ENCODE results near the gene AP4S1.
"Not testable (repeated sequence)": the region's sequence is repeated elsewhere in the genome, so short reads cannot be mapped to it uniquely, and the experiment has no call there.

Gene AP4S1

DNA sequence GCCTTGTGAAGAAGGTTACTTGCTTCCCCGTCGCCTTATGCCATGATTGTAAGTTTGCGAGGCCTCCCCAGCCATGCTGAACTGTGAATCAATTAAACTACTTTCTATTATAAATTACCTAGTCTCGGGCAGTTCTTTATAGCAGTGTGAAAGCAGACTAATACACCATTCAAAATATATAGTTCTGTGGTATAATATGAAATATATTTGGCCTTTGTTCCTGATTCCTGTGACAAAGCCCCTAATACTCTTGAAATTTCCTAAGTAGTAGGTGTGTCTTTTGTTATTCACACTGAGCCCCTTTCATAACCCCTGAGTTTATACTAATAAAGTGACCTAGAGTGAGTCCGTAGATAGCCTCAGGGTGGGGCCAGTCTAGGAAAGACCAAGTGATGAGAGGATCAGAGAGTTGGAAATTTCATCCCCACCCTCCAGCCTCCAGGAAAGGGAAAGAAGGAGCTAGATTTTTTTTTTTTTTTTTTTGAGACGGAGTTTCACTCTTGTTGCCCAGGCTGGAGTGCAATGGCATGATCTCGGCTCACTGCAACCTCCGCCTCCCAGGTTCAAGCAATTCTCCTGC lies 20.1 kb downstream of the AP4S1 start:
- DNase-seq, result no peak

GRCh38 chr14:31047503-31047902 lies 22.1 kb downstream of the AP4S1 start:
- peak; percentile 68 for DNase-seq

DNA sequence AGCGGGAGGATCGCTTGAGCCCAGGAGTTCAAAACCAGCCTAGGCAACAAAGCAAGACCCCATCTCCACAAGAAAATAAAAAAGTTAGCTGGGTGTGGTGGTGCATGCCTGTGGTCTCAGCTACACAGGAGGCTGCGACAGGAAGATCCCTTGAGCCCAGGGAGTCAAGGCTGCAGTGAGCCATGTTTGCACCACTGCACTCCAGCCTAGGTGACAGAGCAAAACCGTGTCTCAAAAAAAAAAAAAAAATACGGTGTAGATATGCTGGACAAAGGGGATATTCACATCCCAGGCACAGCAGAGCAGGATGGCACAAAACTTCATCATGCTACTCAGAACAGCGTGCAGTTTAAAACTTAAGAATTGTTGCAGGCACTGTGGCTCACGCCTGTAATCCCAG lies 25.6 kb downstream of the AP4S1 start:
- no peak for DNase-seq

GRCh38 chr14:31051511-31051910 lies 26.1 kb downstream of the AP4S1 start:
- DNase-seq, result no peak

- DNase-seq, result not testable (repeated sequence)
Observed at GRCh38 chr14:31052905-31053586, 27.6 kb downstream of the AP4S1 start.

DNA sequence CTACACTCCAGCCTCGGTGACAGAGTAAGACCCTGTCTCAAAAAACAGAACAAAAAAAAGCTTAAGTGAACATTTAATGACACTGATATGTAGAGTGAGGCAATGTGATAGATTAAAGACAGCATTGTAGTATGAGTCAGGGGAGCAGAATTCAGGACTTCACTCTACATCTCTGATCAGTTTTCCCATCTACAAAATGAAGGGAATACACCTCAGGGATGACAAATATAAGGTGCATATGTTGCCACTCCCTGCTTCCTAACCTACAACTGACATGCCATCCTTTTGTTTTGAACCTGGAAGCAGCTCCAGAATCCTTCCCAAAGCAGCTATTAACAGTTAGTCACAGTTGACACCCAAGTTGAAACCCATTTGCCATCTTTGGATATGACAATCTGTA lies 31.6 kb downstream of the AP4S1 start:
- no peak for DNase-seq

GRCh38 chr14:31057701-31058364 lies 32.4 kb downstream of the AP4S1 start:
- no peak for DNase-seq

- peak; percentile 100 for DNase-seq
Observed at GRCh38 chr14:31059152-31059924, 33.9 kb downstream of the AP4S1 start.

DNA sequence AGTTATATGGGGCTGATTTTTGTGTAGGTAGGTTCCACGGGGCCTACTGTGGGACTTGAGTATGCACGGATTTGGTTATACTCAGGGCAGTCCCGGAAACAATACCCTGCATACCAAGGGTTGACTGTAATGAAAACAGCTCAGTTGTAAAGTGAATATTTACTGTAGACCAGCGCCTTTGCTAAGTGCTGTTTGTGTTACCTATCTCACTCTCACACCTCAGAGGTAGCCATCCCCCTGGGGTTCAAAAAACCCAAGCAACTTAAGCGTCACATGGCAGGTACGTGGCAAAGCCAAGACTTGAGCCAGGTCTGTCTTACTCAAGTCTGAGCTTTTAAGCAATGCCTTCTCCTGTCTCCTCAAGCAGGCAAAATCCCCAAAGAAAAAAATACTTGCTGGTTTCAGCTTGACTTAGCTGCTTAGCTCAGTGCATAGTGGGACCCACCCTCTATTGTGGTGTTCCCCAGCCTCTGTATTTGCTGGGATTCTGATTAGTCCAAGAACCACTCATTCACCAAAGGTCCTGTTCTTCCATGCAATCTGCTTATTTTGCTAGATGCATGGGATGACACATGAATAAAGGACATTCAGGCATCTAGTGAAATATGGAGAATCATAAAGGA lies 34.9 kb downstream of the AP4S1 start:
- peak; percentile 36 for DNase-seq

DNA sequence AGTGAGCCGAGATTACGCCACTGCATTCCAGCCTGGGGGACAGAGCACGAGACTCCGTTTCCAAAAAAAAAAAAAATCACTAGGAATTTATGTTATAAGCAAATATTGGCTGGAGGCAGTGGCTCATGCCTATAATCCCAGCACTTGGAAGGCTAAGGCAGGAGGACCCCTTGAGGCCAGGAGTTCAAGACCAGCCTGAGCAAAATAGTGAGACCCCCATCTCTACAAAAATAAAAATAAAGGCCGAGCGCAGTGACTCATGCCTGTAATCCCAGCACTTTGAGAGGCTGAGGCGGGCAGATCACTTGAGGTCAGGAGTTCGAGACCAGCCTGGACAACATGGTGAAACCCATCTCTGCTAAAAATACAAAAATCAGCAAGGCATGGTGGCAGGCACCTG lies 37.5 kb downstream of the AP4S1 start:
- DNase-seq, result not testable (repeated sequence)

- no peak for DNase-seq
Observed at GRCh38 chr14:31068235-31068634, 42.8 kb downstream of the AP4S1 start.

DNA sequence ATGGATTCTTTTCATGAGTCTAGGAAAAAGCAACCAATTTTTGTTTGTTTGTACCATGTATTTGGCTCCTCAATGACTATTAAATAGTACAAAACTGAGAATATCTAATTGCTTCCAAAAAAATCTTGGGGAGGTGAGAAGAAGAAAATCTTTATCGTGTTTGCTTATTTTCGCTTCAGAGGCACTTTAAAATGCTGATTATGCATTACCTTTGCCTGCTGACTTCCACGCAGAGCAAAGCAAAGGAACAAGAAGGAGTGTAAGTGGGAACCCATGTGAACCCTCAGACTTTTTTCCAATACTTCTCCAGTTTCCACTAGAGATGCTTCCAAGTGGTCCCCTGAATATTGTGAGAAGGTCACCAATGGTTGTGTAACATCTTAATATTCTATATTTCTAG lies 43.9 kb downstream of the AP4S1 start:
- no peak for DNase-seq

- no peak for DNase-seq
Observed at GRCh38 chr14:31070431-31070830, 45.0 kb downstream of the AP4S1 start.

DNA sequence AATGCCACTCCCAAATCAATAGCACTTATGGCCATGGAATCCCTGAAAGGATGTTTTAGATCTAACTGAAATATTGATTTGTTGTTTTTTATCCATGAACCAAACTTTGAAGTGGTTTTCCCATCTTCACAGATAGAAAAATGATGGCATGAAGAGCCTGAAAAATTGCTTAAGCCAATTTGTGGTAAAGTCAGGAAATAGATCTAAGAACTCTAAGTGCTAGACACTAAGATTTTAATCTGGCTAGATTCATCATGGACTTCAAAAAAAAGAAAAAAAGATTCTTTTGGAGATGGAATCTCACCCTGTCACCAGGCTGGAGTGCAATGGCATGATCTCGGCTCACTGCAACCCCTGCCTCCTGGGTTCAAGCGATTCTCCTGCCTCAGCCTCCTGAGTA lies 45.7 kb downstream of the AP4S1 start:
- no peak for DNase-seq

GRCh38 chr14:31075144-31075543 lies 49.7 kb downstream of the AP4S1 start:
- no peak for DNase-seq

DNA sequence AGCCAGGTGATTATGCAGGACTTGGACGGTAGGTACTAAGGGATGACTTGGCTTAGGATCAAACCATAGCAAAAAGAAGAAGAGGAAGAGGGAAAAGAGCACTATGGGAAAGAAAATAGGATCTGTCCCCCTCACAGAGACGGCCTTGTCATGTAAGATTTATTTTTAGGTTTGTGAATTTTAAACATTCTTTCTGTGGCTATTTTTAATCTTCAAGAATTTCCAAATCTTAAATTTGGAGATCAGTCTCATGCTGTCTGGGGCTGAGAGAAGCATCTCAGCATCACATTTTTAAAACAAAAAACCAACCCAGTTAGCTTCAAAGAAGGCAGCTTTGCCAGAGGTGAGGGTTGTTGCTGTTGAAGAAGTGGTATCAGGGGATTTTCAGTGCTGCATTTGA lies 53.3 kb downstream of the AP4S1 start:
- DNase-seq, result no peak

DNA sequence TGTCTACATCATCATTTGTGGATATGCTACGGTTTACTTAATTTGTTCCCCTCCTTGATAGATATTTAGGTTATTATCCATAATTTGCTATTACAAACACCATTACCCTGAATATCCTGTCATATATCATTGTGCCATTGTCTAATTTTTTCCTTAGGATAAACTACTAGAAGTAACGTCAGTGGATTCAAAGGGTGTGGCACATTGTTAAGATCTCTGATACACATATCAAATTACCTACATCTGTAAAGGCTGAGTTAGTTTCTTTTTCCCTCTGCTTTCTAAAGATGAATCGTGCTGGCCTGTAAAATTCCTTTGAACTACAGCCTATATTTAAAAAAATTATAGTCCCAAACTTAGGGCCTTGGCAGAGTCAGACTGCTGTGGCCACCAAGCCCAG lies 54.6 kb downstream of the AP4S1 start:
- DNase-seq, result peak; percentile 35

DNA sequence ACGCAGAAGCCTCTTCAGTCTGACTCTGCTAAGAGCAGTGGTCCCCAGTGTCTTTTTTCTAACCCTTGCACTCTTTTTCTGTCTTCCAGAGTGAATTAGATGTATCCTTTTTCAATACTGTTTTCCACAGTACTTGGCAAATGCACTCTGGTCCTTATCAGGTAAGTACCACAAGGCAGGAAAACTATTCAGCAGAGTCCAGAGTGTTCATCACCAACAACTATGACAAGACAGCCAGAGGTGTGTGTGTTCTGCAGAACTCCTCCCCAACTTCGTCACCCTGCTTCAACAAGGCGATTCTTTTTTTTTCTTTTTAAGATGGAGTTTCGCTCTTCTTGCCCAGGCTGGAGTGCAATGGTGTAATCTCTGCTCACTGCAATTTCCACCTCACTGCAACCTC lies 55.0 kb downstream of the AP4S1 start:
- peak; percentile 70 for DNase-seq

GRCh38 chr14:31083781-31084180 lies 58.3 kb downstream of the AP4S1 start:
- no peak for DNase-seq

DNA sequence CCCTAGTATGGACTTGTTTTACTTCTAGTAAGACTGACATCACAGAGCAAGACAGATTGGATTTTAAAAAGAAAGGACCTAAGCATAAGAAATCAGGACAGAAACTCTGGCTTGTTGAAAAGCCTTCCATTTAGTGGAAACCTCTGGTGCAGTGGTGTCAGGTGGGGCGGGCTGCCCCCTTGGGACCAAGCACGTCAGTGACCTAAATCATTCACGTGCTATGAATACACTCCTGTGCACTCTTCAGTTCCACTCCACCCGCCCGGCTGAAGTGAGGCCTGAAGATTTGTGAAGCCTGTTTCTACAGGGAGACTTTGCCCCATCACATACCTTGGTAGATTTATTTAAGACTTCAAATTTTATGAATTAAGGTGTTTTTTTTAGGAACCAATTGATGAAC lies 58.9 kb downstream of the AP4S1 start:
- DNase-seq, result no peak

DNA sequence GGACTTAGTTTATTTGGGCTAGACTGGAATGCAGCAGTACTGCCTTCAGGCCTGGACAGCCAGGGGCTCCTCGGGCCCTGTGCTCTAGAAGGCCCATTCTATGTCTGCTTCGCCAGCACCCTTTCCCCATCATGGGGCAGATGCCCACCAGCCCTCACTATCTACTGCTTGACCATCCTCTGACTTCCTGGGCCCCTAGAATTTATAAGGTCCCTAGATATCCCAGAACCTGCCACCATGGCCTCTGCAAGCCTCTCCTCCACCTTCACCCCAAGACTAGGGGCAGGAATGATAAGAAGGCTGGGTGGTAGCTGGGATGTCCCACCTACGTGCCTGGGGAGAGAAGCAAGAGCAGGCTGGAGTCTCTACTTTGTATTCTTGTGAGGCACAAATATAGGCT lies 59.6 kb downstream of the AP4S1 start:
- DNase-seq, result no peak

GRCh38 chr14:31086466-31086865 lies 61.0 kb downstream of the AP4S1 start:
- not testable (repeated sequence) for DNase-seq

Measured in hematopoietic multipotent progenitor cell treated with erythropoietin and hydrocortisone succinate and interleukin-3 and kit ligand, for 8 days (in vitro differentiated cells).